OCI-LY1 (cell line): ENCODE measurements around the gene CCT4.

Experiments used
- EZH2 ChIP-seq: fragments of 200-600 bp; sonication (generic), shearing (Covaris generic); IDR thresholded peaks from 2 replicates; pipeline ENCODE4 v1.8.0; 2017; ENCODE audit warnings: borderline replicate concordance, mixed run types, mild to moderate bottlenecking, antibody characterized with exemption, low read length, moderate library complexity, mixed read lengths
- TF ChIP-seq, protein P1 (sequence below): fragments of 200-600 bp; sonication (generic), shearing (Covaris generic); IDR thresholded peaks from 2 replicates; pipeline ENCODE4 v1.5.1; 2017; ENCODE audit warnings: mild to moderate bottlenecking, antibody characterized with exemption, low read length, moderate library complexity, mixed read lengths

DNA sequence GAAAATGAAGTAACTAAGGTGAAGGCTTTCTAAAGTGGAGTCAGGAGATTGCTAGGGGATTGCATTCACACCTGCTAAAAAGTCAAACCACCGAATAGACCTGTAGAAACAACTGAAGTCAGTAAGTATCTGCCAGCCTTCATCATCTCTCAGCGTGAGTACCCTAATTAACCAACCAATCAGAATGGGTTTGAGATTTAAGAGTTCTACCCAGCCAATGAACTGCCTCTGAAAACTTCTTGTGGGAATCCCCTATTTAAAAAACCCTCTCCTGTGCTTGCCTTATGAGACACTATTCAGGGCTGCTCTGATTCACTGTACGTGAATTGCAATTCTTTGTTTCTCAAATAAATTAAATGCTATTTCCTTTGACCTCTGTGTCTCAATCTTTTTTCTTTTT, 31.2 kb downstream of the CCT4 start:
- TF ChIP-seq, protein P1, sequence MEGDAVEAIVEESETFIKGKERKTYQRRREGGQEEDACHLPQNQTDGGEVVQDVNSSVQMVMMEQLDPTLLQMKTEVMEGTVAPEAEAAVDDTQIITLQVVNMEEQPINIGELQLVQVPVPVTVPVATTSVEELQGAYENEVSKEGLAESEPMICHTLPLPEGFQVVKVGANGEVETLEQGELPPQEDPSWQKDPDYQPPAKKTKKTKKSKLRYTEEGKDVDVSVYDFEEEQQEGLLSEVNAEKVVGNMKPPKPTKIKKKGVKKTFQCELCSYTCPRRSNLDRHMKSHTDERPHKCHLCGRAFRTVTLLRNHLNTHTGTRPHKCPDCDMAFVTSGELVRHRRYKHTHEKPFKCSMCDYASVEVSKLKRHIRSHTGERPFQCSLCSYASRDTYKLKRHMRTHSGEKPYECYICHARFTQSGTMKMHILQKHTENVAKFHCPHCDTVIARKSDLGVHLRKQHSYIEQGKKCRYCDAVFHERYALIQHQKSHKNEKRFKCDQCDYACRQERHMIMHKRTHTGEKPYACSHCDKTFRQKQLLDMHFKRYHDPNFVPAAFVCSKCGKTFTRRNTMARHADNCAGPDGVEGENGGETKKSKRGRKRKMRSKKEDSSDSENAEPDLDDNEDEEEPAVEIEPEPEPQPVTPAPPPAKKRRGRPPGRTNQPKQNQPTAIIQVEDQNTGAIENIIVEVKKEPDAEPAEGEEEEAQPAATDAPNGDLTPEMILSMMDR = no peak
- no peak for TF ChIP-seq EZH2
